ENCODE data around the gene LST1.
A peak's percentile ranks its signal among the peaks of the same experiment; 100 is the strongest.

LST1 gene

GRCh38 chr6:31621320-31621939 is 35.4 kb downstream of the LST1 start:
- Histone ChIP-seq H3K27ac (ENCODE audit: poor library complexity, severe bottlenecking) (peak overlapping the region; percentile 89), H3K36me3 (ENCODE audit: low read depth) (peaks cover 51% of the 10 kb centered on the region), H3K27me3 (ENCODE audit: insufficient read depth, poor library complexity, severe bottlenecking) (no peaks in the 10 kb centered on the region), H3K4me1 (ENCODE audit: insufficient read depth, poor library complexity, severe bottlenecking) (peaks cover 12% of the 10 kb centered on the region), H3K4me3 (ENCODE audit: severe bottlenecking) (peak overlapping the region; percentile 84), H3K9me3 (ENCODE audit: severe bottlenecking) (no peaks in the 10 kb centered on the region)
- ATAC-seq (ENCODE audit: low read depth) (no peak), DNase-seq (ENCODE audit: low spot score) (no peak)
- no peak for TF ChIP-seq CTCF (IDR thresholded peaks at IDR 0.05; ENCODE audit: poor library complexity, severe bottlenecking)

- ATAC-seq (ENCODE audit: low read depth), result no peak
- Histone ChIP-seq H3K4me3 (ENCODE audit: severe bottlenecking) (peak overlapping the region; percentile 84), H3K4me1 (ENCODE audit: insufficient read depth, poor library complexity, severe bottlenecking) (peaks cover 12% of the 10 kb centered on the region), H3K27ac (ENCODE audit: poor library complexity, severe bottlenecking) (peak overlapping the region; percentile 89), H3K27me3 (ENCODE audit: insufficient read depth, poor library complexity, severe bottlenecking) (no peaks in the 10 kb centered on the region), H3K9me3 (ENCODE audit: severe bottlenecking) (no peaks in the 10 kb centered on the region), H3K36me3 (ENCODE audit: low read depth) (peaks cover 57% of the 10 kb centered on the region)
- DNase-seq (ENCODE audit: low spot score), result no peak
- no peak for TF ChIP-seq CTCF (IDR thresholded peaks at IDR 0.05; ENCODE audit: poor library complexity, severe bottlenecking)
These were observed 35.9 kb downstream of the LST1 start for GRCh38 chr6:31621991-31622390.

DNA sequence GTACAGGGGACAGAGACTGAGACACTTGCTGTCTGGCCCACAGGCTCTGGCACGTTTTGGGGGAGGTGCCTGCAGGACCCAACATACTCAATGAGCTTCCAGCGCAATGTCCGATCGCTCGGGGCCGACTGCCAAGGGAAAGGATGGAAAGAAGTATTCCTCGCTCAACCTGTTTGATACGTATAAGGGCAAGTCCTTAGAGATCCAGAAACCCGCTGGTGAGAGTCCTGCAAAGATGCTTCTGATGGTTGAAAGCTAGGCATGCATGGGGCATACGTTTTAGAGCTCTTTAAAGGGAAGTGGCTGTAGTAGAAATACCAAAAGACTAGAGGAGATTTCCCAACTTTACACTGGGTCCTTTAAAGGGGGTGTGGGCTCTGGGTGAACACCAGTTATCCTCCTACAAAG is 36.6 kb downstream of the LST1 start:
- Histone ChIP-seq H3K27ac (ENCODE audit: poor library complexity, severe bottlenecking) (peak overlapping the region; percentile 89), H3K4me3 (ENCODE audit: severe bottlenecking) (peak overlapping the region; percentile 84), H3K36me3 (ENCODE audit: low read depth) (peaks cover 64% of the 10 kb centered on the region), H3K4me1 (ENCODE audit: insufficient read depth, poor library complexity, severe bottlenecking) (peaks cover 12% of the 10 kb centered on the region), H3K27me3 (ENCODE audit: insufficient read depth, poor library complexity, severe bottlenecking) (no peaks in the 10 kb centered on the region), H3K9me3 (ENCODE audit: severe bottlenecking) (no peaks in the 10 kb centered on the region)
- no peak for ATAC-seq (ENCODE audit: low read depth)
- no peak for DNase-seq (ENCODE audit: low spot score)
- TF ChIP-seq CTCF (IDR thresholded peaks at IDR 0.05; ENCODE audit: poor library complexity, severe bottlenecking), result no peak

- no peak for DNase-seq (ENCODE audit: low spot score)
- H3K27me3 ChIP-seq (ENCODE audit: insufficient read depth, poor library complexity, severe bottlenecking), result no peaks in the 10 kb centered on the region
- H3K27ac ChIP-seq (ENCODE audit: poor library complexity, severe bottlenecking), result no peak overlapping the region
- H3K36me3 ChIP-seq (ENCODE audit: low read depth), result peaks cover 78% of the 10 kb centered on the region
- no peak for TF ChIP-seq CTCF (IDR thresholded peaks at IDR 0.05; ENCODE audit: poor library complexity, severe bottlenecking)
- no peak overlapping the region for H3K4me3 ChIP-seq (ENCODE audit: severe bottlenecking)
- H3K9me3 ChIP-seq (ENCODE audit: severe bottlenecking), result no peaks in the 10 kb centered on the region
- no peak for ATAC-seq (ENCODE audit: low read depth)
- H3K4me1 ChIP-seq (ENCODE audit: insufficient read depth, poor library complexity, severe bottlenecking), result peaks cover 12% of the 10 kb centered on the region
These were observed 38.0 kb downstream of the LST1 start for GRCh38 chr6:31624070-31624469.

DNA sequence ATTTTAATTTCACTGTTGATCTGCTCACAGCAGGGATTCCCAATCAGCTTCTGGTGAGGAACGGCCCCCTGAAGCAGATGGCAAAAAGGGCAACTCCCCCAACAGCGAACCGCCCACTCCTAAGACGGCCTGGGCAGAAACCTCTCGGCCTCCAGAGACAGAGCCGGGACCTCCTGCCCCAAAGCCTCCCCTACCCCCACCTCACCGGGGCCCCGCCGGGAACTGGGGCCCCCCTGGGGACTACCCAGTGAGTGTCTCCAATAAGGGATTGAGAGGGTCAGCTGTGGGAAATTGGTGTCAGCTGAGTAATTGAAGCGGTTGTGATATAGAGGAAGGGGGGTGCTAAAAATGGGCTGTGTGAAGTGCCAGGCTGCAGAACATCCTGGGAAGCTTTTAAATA is 40.9 kb downstream of the LST1 start:
- H3K27ac ChIP-seq (ENCODE audit: poor library complexity, severe bottlenecking), result no peak overlapping the region
- DNase-seq (ENCODE audit: low spot score) (no peak), ATAC-seq (ENCODE audit: low read depth) (no peak)
- peaks cover 99% of the 10 kb centered on the region for H3K36me3 ChIP-seq (ENCODE audit: low read depth)
- H3K4me3 ChIP-seq (ENCODE audit: severe bottlenecking), result no peak overlapping the region
- no peak for TF ChIP-seq CTCF (IDR thresholded peaks at IDR 0.05; ENCODE audit: poor library complexity, severe bottlenecking)
- no peaks in the 10 kb centered on the region for H3K9me3 ChIP-seq (ENCODE audit: severe bottlenecking)
- H3K27me3 ChIP-seq (ENCODE audit: insufficient read depth, poor library complexity, severe bottlenecking), result no peaks in the 10 kb centered on the region
- H3K4me1 ChIP-seq (ENCODE audit: insufficient read depth, poor library complexity, severe bottlenecking), result peaks cover 8% of the 10 kb centered on the region
